ENCODE data around the gene CLIP4.

Gene CLIP4

GRCh38 chr2:29192526-29192925 is 77.3 kb downstream of the CLIP4 start:
- DNase-seq = peak; percentile 75

GRCh38 chr2:29193111-29193510 is 77.9 kb downstream of the CLIP4 start:
- DNase-seq = no peak

- DNase-seq = no peak
These were observed 78.5 kb downstream of the CLIP4 start for GRCh38 chr2:29193681-29194080.

- DNase-seq = no peak
These were observed 80.6 kb downstream of the CLIP4 start for GRCh38 chr2:29195796-29196195.

GRCh38 chr2:29196792-29197788 is 81.9 kb downstream of the CLIP4 start:
- peak; percentile 33 for DNase-seq

- DNase-seq = no peak
These were observed 86.8 kb downstream of the CLIP4 start for GRCh38 chr2:29201979-29202378.

- DNase-seq = no peak
These were observed 87.7 kb downstream of the CLIP4 start for GRCh38 chr2:29202819-29203495.

- no peak for DNase-seq
These were observed 91.7 kb downstream of the CLIP4 start for GRCh38 chr2:29206941-29207340.

- DNase-seq = peak; percentile 50
These were observed 92.3 kb downstream of the CLIP4 start for GRCh38 chr2:29207352-29208148.

GRCh38 chr2:29209551-29209950 is 94.3 kb downstream of the CLIP4 start:
- no peak for DNase-seq

- DNase-seq = no peak
These were observed 96.8 kb downstream of the CLIP4 start for GRCh38 chr2:29212009-29212408.

- no peak for DNase-seq
These were observed 98.7 kb downstream of the CLIP4 start for GRCh38 chr2:29213888-29214291.

GRCh38 chr2:29215073-29215472 is 99.9 kb downstream of the CLIP4 start:
- DNase-seq = no peak

- no peak for DNase-seq
These were observed 100.8 kb downstream of the CLIP4 start for GRCh38 chr2:29215739-29216608.

GRCh38 chr2:29216609-29216909 is 101.3 kb downstream of the CLIP4 start:
- no peak for DNase-seq

- no peak for DNase-seq
These were observed 102.9 kb downstream of the CLIP4 start for GRCh38 chr2:29218071-29218470.

- DNase-seq = no peak
These were observed 103.4 kb downstream of the CLIP4 start for GRCh38 chr2:29218550-29219125.

- no peak for DNase-seq
These were observed 104.2 kb downstream of the CLIP4 start for GRCh38 chr2:29219374-29219773.

- DNase-seq = no peak
These were observed 105.5 kb downstream of the CLIP4 start for GRCh38 chr2:29220506-29221270.

- DNase-seq = no peak
These were observed 107.4 kb downstream of the CLIP4 start for GRCh38 chr2:29222381-29223179.
